SH-SY5Y (cell line): Measurements from ENCODE around the gene NT5C3A.

Experiments
- GATA2 ChIP-seq: IDR thresholded peaks from 2 replicates; pipeline ENCODE4 v1.6.1; 2011; ENCODE audit warnings: mild to moderate bottlenecking, low read depth, low read length
- GATA3 ChIP-seq: IDR thresholded peaks from 2 replicates; pipeline ENCODE4 v1.6.1; 2011; ENCODE audit warnings: low read depth, mild to moderate bottlenecking, low read length, moderate library complexity

Gene NT5C3A

GRCh38 chr7:33062023-33062781 lies at the start of gene NT5C3A:
TSS of gene NT5C3A (minus strand) at chr7:33062776. CDS start at chr7:33062705, 71 bp downstream.
- TF ChIP-seq GATA2 (peak; percentile 22; the same call in 1 of the 2 replicates), GATA3 (no peak)

- no peak for TF ChIP-seq GATA2
- TF ChIP-seq GATA3 = no peak
These were observed 49.0 kb upstream of the NT5C3A start for GRCh38 chr7:33111614-33112013.

- TF ChIP-seq GATA3 = no peak
- no peak for TF ChIP-seq GATA2
These were observed 47.2 kb upstream of the NT5C3A start for GRCh38 chr7:33109758-33110238.

DNA sequence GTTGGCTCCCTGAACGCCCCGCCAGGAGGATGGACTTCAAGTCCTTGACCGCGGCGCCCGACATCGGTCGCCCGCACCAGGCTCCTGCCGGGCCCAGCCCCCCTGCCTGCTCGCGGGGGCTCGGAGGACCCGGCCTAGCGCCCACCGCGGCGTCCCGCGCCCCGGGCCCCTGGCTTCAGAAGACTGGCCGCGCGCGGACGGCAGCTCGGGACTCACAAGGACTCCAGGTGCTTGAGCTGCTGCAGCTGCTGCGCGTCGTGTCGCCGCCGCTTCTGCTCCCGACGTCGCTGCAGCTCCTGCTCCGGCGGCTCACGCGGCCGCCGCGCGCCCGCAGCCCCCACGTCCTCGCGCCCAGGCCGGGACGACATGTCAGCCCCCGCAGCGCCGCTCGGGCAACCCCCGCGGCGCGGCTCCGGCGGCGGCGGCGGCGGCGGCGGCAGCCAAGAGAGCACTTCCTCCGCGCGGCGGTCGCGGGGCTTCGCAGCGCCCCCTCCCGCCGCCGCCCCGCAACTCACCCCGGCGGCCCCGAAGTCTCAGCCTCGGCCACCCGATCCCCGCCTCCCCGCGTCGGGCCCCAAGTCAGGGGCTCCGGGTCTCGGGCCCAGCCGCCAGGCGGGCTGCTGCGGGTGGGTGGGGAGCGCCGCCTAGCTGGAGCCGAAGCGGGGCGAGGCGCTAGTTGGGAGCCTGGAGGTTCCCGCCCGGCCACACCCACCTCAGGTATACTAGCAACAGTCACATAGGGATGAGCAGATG lies 46.6 kb upstream of the NT5C3A start, which contains the start of gene RP9:
TSS of gene RP9 (minus strand) at position 400 of the 753 bp plus-strand sequence. CDS start at position 368, 32 bp downstream.
- TF ChIP-seq GATA3 (no peak), GATA2 (no peak)

- no peak for TF ChIP-seq GATA2
- no peak for TF ChIP-seq GATA3
These were observed 46.0 kb upstream of the NT5C3A start for GRCh38 chr7:33108554-33109004.

- TF ChIP-seq GATA3 (no peak), GATA2 (no peak)
These were observed 44.8 kb upstream of the NT5C3A start for GRCh38 chr7:33107136-33108066.

DNA sequence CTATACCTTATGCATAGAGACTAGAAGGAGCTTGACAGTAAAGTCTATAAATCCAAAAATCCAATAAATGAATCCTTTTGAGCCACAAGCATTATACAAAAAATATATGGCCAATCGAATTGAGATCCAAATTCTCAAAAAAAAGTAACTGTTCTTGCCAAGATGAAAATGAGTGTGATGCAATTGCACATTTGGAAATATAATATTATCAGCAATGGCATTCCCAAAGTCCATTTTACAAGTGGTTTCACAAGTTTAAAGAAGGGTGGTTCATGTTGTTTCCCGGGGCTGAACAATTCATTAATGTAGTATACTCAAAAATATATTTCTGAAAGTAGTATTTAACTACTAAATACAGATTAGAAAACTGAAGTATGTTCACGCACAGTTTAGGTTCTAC lies 39.3 kb upstream of the NT5C3A start:
- TF ChIP-seq GATA2 (no peak), GATA3 (no peak)

- no peak for TF ChIP-seq GATA2
- no peak for TF ChIP-seq GATA3
These were observed 38.2 kb upstream of the NT5C3A start for GRCh38 chr7:33100770-33101169.

DNA sequence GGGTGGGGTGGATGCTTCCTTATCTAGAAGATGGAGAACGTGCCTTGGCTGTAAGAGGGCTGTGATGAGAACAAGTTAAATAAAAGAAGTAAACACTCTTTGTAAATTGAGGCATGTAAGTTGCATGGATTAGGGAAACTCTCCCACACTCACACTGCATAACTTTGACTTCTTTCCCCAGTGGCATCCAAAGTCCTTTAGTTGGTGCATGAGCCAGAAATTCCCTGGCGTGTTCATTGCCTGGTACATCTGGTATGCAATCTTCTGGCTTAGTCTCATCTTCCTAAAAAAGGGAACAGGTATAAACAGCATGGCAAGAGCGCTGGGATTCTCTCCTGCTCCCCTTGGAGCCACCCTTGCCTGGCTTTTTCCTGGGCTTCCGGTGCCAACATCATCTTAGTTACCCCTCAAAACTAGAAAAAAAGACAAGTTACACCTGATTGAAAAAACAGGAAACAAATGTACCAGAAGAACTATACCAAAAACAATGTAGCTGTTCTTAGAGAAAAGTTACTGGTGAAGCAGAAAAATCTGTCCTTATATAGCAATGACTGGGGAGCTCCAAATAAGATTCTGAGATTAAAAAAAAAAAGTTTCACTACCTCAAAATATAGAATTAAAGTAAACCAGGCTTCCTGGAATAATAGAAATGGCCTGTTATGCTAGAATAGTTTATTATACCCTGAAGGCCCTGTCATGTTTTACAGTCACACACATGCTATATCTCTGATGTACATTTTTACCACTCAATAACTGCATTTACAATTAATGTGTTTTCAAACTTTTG lies 36.8 kb upstream of the NT5C3A start:
- TF ChIP-seq GATA3 = no peak
- TF ChIP-seq GATA2 = no peak

GRCh38 chr7:33093266-33093665 lies 30.7 kb upstream of the NT5C3A start:
- TF ChIP-seq GATA3 (no peak), GATA2 (no peak)

DNA sequence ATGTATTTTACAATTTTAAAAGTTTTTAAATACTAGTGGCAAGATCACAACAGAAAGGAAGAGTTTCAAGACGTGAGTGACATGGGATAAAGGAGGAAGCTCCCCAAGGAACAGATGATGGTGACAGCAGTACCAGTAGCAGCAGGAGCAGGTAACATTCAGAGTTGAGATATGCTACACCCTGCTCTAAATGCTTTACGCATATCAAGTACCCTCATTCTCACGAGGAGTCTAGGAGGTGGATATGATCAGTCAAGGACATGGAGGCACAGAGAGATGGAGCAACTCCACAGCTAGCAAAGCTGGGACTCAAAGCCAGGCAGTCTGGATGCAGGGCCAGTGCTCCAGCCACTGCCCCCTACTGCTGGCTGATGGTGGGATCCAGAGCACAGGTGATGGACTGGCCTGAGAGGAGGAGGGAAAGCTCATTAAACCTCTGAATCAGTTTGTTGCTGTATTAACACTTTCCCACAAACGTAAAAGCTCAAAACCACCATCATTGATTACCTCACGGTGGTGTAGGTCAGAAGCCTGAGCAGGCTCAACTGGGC lies 29.1 kb upstream of the NT5C3A start:
- no peak for TF ChIP-seq GATA3
- no peak for TF ChIP-seq GATA2

DNA sequence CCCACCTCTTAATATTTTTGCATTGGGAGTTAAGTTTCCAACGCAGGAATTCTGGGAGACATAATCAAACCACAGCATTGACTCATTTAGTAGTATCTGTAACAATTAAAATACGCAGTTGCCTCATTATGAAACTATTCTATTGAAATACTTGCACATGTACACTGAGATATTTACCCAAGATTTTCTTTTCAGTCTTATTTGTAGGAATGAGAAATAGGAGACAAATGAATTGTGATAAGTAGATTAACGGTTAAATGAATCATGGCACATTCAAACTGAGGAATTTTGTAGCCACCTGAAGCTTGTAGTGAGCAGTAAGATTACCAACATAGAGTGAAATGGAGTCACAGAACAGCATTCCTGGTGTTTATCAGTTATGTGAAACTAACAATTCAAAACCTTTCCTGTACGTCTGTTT lies 28.5 kb upstream of the NT5C3A start:
- no peak for TF ChIP-seq GATA3
- TF ChIP-seq GATA2 = no peak

DNA sequence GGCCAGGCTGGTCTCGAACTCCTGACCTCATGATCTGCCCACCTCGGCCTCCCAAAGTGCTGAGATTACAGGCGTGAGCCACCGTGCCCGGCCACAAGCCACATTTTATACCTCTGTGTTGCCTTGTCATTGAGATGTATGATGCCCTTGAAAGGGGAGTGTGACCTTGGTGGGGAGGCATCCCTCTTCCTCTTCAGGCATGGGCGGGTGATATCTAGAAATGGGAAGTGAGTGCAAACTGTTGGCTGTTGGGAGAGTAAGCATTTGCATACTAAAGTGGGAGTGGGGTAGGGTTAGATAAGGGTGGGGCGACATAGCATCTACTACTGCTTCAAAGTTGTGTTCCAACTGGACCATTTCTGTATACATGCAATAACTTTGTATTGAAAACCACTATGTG lies 26.6 kb upstream of the NT5C3A start:
- no peak for TF ChIP-seq GATA2
- no peak for TF ChIP-seq GATA3

DNA sequence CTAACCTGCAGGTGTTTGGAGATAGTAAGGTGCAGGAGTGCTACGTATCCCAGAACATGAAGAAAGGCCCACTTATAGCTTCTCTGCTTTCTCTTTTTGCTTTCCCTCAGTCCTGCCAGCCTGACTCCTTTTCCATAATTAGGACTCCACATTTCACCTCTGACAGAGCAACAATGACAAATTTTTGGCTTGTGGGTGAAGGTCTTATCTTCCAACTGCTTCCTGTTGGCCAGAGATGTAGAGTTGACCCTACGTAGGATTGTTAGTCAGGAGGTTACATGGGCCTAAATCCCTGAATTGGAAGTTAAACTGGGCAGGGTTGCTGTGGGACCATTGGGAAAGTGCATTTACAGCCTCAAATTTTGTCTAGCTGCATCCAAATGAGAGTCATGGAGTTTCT lies 25.3 kb upstream of the NT5C3A start:
- TF ChIP-seq GATA3 = no peak
